Measurements from ENCODE around the gene SYS1. TPM values are rescaled to one million over a fixed set of nuclear protein-coding genes. Genes with fewer than 3 reads are reported as not detected.

The SYS1 gene
- total RNA-seq, 1 donor from 2014 or later: 27.4 TPM

GRCh38 chr20:45407783-45408645 lies 45.1 kb downstream of the SYS1 start, which contains the start of gene DBNDD2:
DBNDD2 (plus strand) TSS chr20:45408289; CDS start chr20:45408468, 179 bp downstream.
- Histone ChIP-seq H3K4me1 (peaks cover 9 to 20% of the 10 kb centered on the region in 2 donors), H3K9me3 (no peaks in the 10 kb centered on the region), H3K36me3 (peaks cover 22 to 38% of the 10 kb centered on the region in 2 donors), H3K27ac (peak within 1 kb of the TSS; percentile 95 to 99), H3K4me3 (peak within 1 kb of the TSS; percentile 81 to 98), H3K27me3 (no peaks in the 10 kb centered on the region)
- DNase-seq (ENCODE audit: low spot score in 2 of 2): no peak
- intact Hi-C loops (cut with DNase I): loop anchor here (1.0 to 10.0 kb wide), 7 partner anchors 8 to 1197 kb away; partner anchors contain the start of genes OSER1, PIGT, STK4 and SYS1
- TF ChIP-seq, protein P1, sequence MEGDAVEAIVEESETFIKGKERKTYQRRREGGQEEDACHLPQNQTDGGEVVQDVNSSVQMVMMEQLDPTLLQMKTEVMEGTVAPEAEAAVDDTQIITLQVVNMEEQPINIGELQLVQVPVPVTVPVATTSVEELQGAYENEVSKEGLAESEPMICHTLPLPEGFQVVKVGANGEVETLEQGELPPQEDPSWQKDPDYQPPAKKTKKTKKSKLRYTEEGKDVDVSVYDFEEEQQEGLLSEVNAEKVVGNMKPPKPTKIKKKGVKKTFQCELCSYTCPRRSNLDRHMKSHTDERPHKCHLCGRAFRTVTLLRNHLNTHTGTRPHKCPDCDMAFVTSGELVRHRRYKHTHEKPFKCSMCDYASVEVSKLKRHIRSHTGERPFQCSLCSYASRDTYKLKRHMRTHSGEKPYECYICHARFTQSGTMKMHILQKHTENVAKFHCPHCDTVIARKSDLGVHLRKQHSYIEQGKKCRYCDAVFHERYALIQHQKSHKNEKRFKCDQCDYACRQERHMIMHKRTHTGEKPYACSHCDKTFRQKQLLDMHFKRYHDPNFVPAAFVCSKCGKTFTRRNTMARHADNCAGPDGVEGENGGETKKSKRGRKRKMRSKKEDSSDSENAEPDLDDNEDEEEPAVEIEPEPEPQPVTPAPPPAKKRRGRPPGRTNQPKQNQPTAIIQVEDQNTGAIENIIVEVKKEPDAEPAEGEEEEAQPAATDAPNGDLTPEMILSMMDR (IDR thresholded peaks at IDR 0.05): no peak

GRCh38 chr20:45408646-45409213 lies 45.8 kb downstream of the SYS1 start:
- Histone ChIP-seq H3K36me3 (peaks cover 22 to 38% of the 10 kb centered on the region in 2 donors), H3K4me1 (peaks cover 9 to 20% of the 10 kb centered on the region in 2 donors), H3K9me3 (no peaks in the 10 kb centered on the region), H3K27ac (peak overlapping the region; percentile 95 to 99), H3K4me3 (peak overlapping the region; percentile 81 to 98), H3K27me3 (no peaks in the 10 kb centered on the region)
- no peak for DNase-seq (ENCODE audit: low spot score in 2 of 2)
- intact Hi-C loops (cut with DNase I): loop anchor here (10.0 kb wide), 2 partner anchors 444 to 566 kb away; partner anchors contain the start of genes STK4, TOMM34 and ZNF335
- TF ChIP-seq, protein P1 (IDR thresholded peaks at IDR 0.05): no peak

- H3K27ac ChIP-seq: peak overlapping the region in 1 of 2 donors; percentile 43
- H3K4me3 ChIP-seq: no peak overlapping the region
- intact Hi-C loops (cut with DNase I): loop anchor here (10.0 kb wide), 2 partner anchors 445 to 565 kb away; partner anchors contain the start of genes STK4, TOMM34 and ZNF335
- TF ChIP-seq, protein P1 (IDR thresholded peaks at IDR 0.05): no peak
- peaks cover 9 to 20% of the 10 kb centered on the region in 2 donors for H3K4me1 ChIP-seq
- no peaks in the 10 kb centered on the region for H3K27me3 ChIP-seq
- no peaks in the 10 kb centered on the region for H3K9me3 ChIP-seq
- no peak for DNase-seq (ENCODE audit: low spot score in 2 of 2)
- H3K36me3 ChIP-seq: peaks cover 22 to 38% of the 10 kb centered on the region in 2 donors
Observed at GRCh38 chr20:45409521-45410272, 46.7 kb downstream of the SYS1 start.

DNA sequence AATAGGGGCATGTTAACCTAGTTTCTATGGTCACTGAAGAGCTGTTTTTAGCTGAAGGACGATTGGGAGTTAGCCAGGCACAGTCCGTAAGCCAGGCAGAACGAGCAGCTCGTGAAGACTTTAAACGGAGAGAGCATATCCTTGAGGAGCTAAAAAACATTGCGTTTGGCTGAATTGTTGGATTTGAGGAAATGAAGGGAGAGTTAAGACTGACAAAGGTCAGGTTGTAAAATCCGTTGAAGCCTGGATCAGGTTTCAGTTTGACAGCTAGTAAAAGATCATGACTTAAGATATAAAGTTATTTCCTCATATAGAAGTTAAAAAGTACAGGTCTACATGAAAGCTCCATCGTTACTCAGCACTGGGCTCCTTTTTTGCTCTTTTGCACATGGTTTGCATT lies 47.9 kb downstream of the SYS1 start:
- Histone ChIP-seq H3K9me3 (no peaks in the 10 kb centered on the region), H3K4me1 (peaks cover 12 to 22% of the 10 kb centered on the region in 2 donors), H3K36me3 (peaks cover 22 to 38% of the 10 kb centered on the region in 2 donors), H3K4me3 (no peak overlapping the region), H3K27me3 (no peaks in the 10 kb centered on the region), H3K27ac (peak overlapping the region in 1 of 2 donors; percentile 7)
- no peak for DNase-seq (ENCODE audit: low spot score in 2 of 2)
- intact Hi-C loops (cut with DNase I): no loop called here
- TF ChIP-seq, protein P1 (IDR thresholded peaks at IDR 0.05): no peak

- Histone ChIP-seq H3K27me3 (no peaks in the 10 kb centered on the region), H3K36me3 (peaks cover 22 to 38% of the 10 kb centered on the region in 2 donors), H3K27ac (no peak overlapping the region), H3K4me3 (no peak overlapping the region), H3K4me1 (peaks cover 15 to 35% of the 10 kb centered on the region in 2 donors), H3K9me3 (no peaks in the 10 kb centered on the region)
- DNase-seq (ENCODE audit: low spot score in 2 of 2): no peak
- TF ChIP-seq, protein P1 (IDR thresholded peaks at IDR 0.05): no peak
- intact Hi-C loops (cut with DNase I): no loop called here
Observed at GRCh38 chr20:45412653-45413052, 49.7 kb downstream of the SYS1 start.
